RWPE1 (cell line): ENCODE measurements around the gene C1QTNF8.

ENCODE experiments used
- CTCF ChIA-PET: fragments of 350-600 bp; sonication (Branson Sonifier 250); formaldehyde crosslinking; extraction: SDS; loops from one replicate; lab custom pipeline; 2021; lab: Yijun Ruan, JAX
- POLR2A ChIA-PET: fragments of 400-600 bp; formaldehyde crosslinking; extraction: SDS; loops from one replicate; lab custom pipeline; 2020; ENCODE audit warnings: antibody characterized with exemption; ENCODE audit not compliant: low non-redundant PET; lab: Yijun Ruan, JAX
- DNase-seq: peaks from one replicate; pipeline ENCODE4 v3.0.0; 2012; ENCODE audit warnings: low spot score
- H3K27ac ChIP-seq: fragments of 450-650 bp; 2 replicates; pipeline ENCODE4 v1.5.1; 2017
- CTCF ChIP-seq: fragments of 450-650 bp; conservative IDR thresholded peaks from 2 replicates; pipeline ENCODE4 v1.5.1; 2017; ENCODE audit warnings: low read depth, mild to moderate bottlenecking

Gene C1QTNF8

GRCh38 chr16:1082952-1083675 lies 12.9 kb downstream of the C1QTNF8 start:
- no peak for TF ChIP-seq CTCF
- H3K27ac ChIP-seq, result peak overlapping the region; percentile 95
- DNase-seq, result peak; percentile 64
- POLR2A ChIA-PET, result interaction anchor here (0.6 kb wide), 1 partner anchor 67 kb away, joined by 3 read pairs; no protein-coding TSS in a partner anchor
- CTCF ChIA-PET, result no interaction called here

GRCh38 chr16:1082266-1082951 lies 13.6 kb downstream of the C1QTNF8 start:
- CTCF ChIA-PET, result no interaction called here
- peak; percentile 82 for DNase-seq
- TF ChIP-seq CTCF, result no peak
- H3K27ac ChIP-seq, result peak overlapping the region; percentile 95
- POLR2A ChIA-PET, result interaction anchor here (0.5 to 0.6 kb wide), 2 partner anchors 68 to 294 kb away, joined by 3 read pairs; partner anchors contain the start of gene RPUSD1

GRCh38 chr16:1081734-1082265 lies 14.2 kb downstream of the C1QTNF8 start:
- CTCF ChIA-PET, result no interaction called here
- DNase-seq, result no peak
- peak overlapping the region; percentile 95 for H3K27ac ChIP-seq
- POLR2A ChIA-PET, result interaction anchor here (0.5 kb wide), 1 partner anchor 294 kb away, joined by 3 read pairs; the partner anchor contains the start of gene RPUSD1
- TF ChIP-seq CTCF, result no peak

- TF ChIP-seq CTCF, result no peak
- ChIA-PET CTCF (interaction anchor here (0.6 kb wide), 1 partner anchor 76 kb away, joined by 4 read pairs; no protein-coding TSS in a partner anchor), POLR2A (no interaction called here)
- no peak for DNase-seq
- peak overlapping the region; percentile 95 for H3K27ac ChIP-seq
These were observed 15.0 kb downstream of the C1QTNF8 start for GRCh38 chr16:1080801-1081733.

- no peak for DNase-seq
- TF ChIP-seq CTCF, result no peak
- peak overlapping the region; percentile 95 for H3K27ac ChIP-seq
- ChIA-PET CTCF (no interaction called here), POLR2A (no interaction called here)
These were observed 16.1 kb downstream of the C1QTNF8 start for GRCh38 chr16:1079786-1080525.
